Suprapubic skin (tissue), 4 donors: ENCODE data around the gene TEDC1.

Experiments
- CTCF ChIP-seq, 2 donors: fragments of 200-600 bp in 1 of 2; fragments of 450-650 bp in 1 of 2; sonication (generic) in 1 of 2; IDR thresholded peaks; one replicate each; pipeline ENCODE4 v1.5.1; 2016 to 2019; ENCODE audit warnings: antibody characterized with exemption in 2 of 2, mild to moderate bottlenecking in 1 of 2, moderate library complexity in 1 of 2
- EP300 ChIP-seq: sonication (generic); formaldehyde crosslinking; IDR thresholded peaks from one replicate; pipeline ENCODE4 v1.6.1; 2017; ENCODE audit warnings: antibody characterized with exemption
- POLR2AphosphoS5 ChIP-seq, 3 donors: sonication (generic); formaldehyde crosslinking; IDR thresholded peaks; one replicate each; pipeline ENCODE4 v1.6.1; 2017; ENCODE audit warnings: antibody characterized with exemption in 3 of 3

- TF ChIP-seq CTCF (IDR thresholded peaks at IDR 0.05) = peak; percentile 85 to 97
- no peak for TF ChIP-seq EP300
- peak in 1 of 3 donors; percentile 89 for TF ChIP-seq POLR2AphosphoS5 (IDR thresholded peaks at IDR 0.05)
These were observed at the start of gene TEDC1 for GRCh38 chr14:105490572-105491365.
